ENCODE results near the gene VARS2.

GRCh38 chr6:30889921-30890645 lies 24.0 kb upstream of the VARS2 start:
- no peak for TF ChIP-seq ZFP3 (CRISPR knock-in tag; IDR thresholded peaks at IDR 0.05)
- TF ChIP-seq RARB (CRISPR knock-in tag; IDR thresholded peaks at IDR 0.05): no peak
- no peak for TF ChIP-seq CSDC2 (CRISPR knock-in tag; IDR thresholded peaks at IDR 0.05)
- TF ChIP-seq PPARA (CRISPR knock-in tag; IDR thresholded peaks at IDR 0.05; ENCODE audit: borderline replicate concordance): no peak

Data from SK-N-SH treated with all-trans-retinoic acid at 6 μM for 48 hours (cell line).